ENCODE results near the gene TAF11.
"Not testable (repeated sequence)": the region's sequence is repeated elsewhere in the genome, so short reads cannot be mapped to it uniquely, and the experiment has no call there.

TAF11 gene

GRCh38 chr6:34904990-34905613, 17.3 kb upstream of the TAF11 start:
- no peak for DNase-seq (ENCODE audit: low read depth in 2 of 2)

DNA sequence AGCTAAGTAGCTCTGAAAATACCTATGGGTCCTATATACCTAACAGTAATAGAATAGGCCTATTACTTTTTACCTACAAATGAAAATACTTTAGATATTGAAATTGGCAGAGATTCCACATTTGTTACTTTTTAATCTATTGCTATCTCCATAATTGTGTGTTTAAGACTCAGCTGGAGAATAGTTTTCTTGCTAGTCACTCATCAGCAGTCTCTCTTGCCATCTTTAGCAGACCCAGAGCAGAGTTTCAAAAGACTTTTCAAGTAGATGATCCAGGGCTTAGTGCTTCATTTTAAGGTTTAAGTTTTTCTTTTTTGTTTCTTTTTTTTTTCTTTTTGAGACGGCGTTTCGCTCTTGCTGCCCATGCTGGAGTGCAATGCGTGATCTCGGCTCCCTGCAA, 14.1 kb upstream of the TAF11 start:
- no peak for DNase-seq (ENCODE audit: low read depth in 2 of 2)

- no peak for DNase-seq (ENCODE audit: low read depth in 2 of 2)
Observed at GRCh38 chr6:34900321-34901031, 12.6 kb upstream of the TAF11 start.

DNA sequence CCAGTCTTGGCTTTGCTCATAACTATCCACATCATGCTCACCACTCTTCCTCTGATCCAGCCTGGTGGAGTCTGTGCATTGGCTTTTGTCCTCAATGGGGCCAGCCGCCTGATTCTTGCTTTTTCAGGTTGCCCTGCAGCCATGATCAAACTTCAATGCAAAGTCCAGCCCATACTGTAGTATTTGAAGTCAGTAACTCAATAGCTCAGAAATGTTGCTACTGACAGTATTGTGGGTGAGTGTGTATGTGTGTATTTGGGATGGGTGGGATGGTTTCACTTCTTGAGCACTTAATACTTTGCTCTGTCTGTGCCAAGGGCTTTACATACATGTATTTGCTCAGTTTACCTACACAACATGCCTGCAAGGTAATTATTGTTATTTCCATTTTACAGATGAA, 11.9 kb upstream of the TAF11 start:
- DNase-seq (ENCODE audit: low read depth in 2 of 2) = not testable (repeated sequence)

DNA sequence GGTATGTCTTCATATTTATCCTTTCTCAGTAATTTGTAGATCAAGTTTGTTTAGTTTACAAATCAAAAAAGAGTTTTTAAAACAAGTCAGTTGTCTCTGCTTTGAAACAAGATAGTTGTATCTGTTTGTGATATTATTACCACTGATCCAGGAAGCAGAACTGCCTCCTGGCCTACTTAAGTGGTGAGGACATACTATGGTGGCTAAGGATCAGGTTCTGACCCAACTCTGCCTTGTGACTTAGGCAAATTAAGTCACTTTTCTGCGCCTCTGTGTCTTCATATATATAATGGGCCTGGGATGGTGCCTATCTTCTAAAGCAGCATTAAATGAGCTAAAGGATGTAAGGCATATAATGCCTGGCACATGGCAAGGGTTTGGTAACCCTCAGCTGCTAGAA, 9.9 kb upstream of the TAF11 start:
- no peak for DNase-seq (ENCODE audit: low read depth in 2 of 2)

DNA sequence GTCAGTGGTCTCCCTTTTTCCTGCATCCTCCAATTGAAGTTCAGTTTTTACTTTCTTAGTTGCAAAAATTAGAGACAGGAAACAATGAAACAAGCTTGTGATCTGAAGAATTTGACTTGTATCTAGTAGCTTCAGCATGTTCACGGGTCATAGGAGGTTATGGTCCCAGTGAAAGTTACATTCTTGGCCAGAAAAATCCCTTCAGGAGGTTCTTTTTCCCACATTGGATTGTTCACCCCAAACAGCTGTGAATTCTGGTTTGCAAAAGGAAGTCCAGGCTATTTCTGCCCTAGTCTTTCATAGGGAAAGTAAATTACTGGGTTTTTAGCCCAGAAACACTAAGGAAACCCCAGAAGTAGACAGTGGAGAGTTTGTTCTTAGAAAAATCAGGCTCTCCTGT, 9.3 kb upstream of the TAF11 start:
- no peak for DNase-seq (ENCODE audit: low read depth in 2 of 2)

- no peak for DNase-seq (ENCODE audit: low read depth in 2 of 2)
Observed at GRCh38 chr6:34894693-34895092, 6.9 kb upstream of the TAF11 start.

GRCh38 chr6:34891296-34891695, 3.5 kb upstream of the TAF11 start:
- DNase-seq (ENCODE audit: low read depth in 2 of 2) = no peak

DNA sequence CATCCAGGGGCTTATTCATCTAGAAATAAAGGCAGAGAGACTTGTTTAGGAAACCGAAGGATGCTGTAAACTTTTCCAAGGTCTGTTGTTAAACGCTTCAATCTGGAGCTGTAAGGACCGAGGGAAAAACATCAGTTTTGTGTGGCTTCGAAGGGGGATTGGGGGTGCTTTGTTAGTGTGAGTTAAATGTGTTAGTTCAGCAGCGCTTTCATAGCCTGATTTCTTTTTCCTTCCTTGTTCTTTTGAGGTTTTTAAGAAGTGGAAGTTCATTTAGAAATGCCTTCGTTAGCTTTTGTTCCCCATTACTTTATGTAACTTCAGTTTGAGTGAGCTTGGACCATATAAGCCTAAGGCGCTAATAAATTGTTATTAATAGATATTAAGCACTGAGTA, 2.7 kb upstream of the TAF11 start:
- DNase-seq (ENCODE audit: low read depth in 2 of 2) = no peak

DNA sequence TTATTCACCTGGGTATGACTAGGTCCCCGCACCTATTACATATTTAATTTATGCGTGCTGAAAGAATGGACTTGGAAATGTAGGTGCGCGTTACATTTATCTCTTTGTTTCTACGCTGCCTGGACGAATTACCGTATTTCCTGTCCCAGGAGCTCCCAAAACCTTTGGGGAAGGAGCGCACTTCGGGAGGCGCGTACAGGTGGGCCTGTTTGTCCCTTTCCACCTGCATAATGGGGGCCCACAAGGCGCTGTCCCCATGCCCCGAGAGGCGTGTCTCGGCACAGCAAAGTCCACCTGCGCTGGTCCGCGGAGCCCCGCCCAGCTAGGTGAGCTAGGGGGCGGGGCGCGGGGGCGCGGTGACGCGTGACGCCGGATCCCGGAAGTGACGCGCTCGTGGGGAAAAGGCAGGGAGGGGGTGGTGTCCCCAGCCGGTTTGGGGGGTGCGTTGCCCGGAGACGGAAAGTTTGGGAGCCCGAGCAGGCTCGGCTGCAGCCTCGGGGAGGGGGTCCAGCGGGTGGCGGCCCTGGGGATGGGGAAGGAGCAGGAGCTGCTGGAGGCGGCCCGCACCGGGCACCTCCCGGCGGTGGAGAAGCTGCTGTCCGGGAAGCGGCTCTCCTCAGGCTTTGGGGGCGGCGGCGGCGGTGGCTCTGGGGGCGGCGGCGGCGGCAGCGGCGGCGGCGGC, 1.2 kb upstream of the TAF11 start, which contains the start of gene ANKS1A:
Gene ANKS1A, plus strand, starts transcription at position 382 of the 682 bp plus-strand sequence. Its CDS starts 148 bp downstream, at position 530.
- DNase-seq (ENCODE audit: low read depth in 2 of 2) = peak; percentile 83 to 86

- DNase-seq (ENCODE audit: low read depth in 2 of 2) = no peak
Observed at GRCh38 chr6:34888514-34888856, 643 bp upstream of the TAF11 start.

- not testable (repeated sequence) for DNase-seq (ENCODE audit: low read depth in 2 of 2)
Observed at GRCh38 chr6:34885837-34886236, 2.0 kb downstream of the TAF11 start.

DNA sequence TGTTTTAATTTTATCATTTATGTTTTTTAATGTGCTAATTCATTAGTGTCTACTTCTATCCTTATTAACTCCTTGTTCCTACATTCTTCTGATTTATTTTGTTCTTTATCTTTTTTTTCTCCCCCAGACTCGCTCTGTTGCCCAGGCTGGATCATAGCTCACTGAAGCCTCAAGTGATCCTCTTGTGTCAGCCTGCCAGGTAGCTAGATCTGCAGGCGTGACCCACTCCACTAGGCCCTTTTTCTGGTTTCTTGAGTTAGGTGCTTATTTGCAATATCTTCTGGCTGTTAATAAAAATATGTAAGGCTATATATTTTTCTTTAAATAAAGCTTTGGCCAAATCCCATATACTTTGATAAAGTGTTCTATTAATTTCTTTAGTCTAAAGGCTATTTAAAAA, 2.8 kb downstream of the TAF11 start:
- DNase-seq (ENCODE audit: low read depth in 2 of 2) = no peak

GRCh38 chr6:34884073-34884472, 3.8 kb downstream of the TAF11 start:
- DNase-seq (ENCODE audit: low read depth in 2 of 2) = not testable (repeated sequence)

- DNase-seq (ENCODE audit: low read depth in 2 of 2) = no peak
Observed at GRCh38 chr6:34877869-34878485, 9.9 kb downstream of the TAF11 start.

DNA sequence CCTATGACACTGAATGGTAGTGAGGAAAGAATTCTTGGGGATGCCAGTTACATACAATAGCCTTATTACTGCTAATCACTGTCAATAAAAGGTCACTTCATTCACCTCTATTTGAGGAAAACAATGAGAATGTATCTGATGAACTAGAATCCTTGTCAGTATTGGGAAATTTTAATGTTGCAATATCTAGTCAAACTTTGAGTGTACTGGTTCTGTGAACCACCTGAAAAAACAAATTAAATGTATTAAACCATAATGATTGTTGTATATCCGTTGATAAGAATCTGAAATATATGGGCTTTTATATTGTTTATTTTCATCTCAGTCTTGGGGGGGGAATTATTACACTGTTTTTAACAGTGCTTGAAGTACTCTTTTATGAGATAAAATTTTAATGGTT, 10.6 kb downstream of the TAF11 start:
- no peak for DNase-seq (ENCODE audit: low read depth in 2 of 2)

DNA sequence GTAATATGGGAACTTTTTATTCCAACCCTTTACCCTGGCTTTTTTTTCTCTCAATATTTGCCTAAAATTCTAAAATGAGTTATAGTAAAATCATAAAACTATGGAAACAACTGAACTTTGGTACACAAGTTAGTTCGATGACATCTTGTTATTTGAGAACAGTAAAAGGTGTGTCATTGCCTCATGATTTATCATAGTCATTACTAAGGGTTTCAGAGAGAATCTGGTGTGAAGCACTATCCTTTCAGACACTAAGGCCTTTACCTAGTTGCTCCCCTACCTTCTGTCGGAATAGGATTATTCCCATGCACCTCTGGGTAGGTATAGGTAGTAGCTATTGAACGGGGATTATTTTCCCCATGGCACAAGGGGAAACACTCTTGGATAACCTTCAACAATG, 11.4 kb downstream of the TAF11 start:
- no peak for DNase-seq (ENCODE audit: low read depth in 2 of 2)

GRCh38 chr6:34875292-34876213, 12.3 kb downstream of the TAF11 start:
- DNase-seq (ENCODE audit: low read depth in 2 of 2) = no peak

DNA sequence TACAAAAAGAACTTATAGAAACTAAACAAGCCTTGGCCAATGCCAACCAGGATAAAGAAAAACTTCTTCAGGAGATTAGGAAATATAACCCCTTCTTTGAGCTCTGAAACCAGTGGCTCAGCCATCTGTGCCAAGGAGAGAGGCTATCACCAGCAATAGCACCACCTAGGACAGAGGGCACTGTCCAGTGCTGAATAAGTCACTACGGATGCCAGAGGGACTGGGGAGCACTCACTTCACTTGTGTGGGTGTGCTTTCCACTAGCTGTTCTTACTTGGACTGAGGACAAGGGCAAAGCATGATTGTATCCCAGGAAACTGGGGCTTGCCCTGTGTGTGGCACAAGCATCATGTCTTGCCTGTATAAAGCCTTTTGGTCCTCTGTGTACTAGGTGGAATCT, 15.5 kb downstream of the TAF11 start:
- DNase-seq (ENCODE audit: low read depth in 2 of 2) = no peak

DNA sequence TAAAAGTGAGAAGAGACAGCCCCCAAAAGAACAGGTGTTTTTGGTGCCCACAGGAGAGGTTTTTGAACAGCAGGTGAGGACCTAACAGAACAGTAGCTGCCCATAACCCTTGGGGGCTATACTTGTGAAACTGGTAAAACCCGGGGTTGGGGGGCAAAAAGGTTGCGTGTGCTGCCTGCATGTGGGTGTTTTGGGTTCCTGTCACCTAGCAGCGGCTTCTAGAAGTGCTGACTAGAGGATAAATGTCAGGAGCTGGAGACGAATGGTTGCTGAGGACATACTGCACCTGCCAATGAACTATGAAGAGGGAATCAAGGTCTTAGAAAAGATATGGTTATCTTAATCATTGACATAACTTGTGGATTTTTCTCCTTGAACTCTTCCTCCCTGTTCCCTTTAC, 16.0 kb downstream of the TAF11 start:
- no peak for DNase-seq (ENCODE audit: low read depth in 2 of 2)

- DNase-seq (ENCODE audit: low read depth in 2 of 2) = no peak
Observed at GRCh38 chr6:34867484-34867883, 20.4 kb downstream of the TAF11 start.

GRCh38 chr6:34866509-34866908, 21.3 kb downstream of the TAF11 start:
- no peak for DNase-seq (ENCODE audit: low read depth in 2 of 2)

Measured in stimulated activated CD4-positive, alpha-beta T cell treated with anti-CD3 and anti-CD28 coated beads, Interleukin-12 subunit alpha, Interleukin-12 subunit beta, amount 100 ng/mL, for 24 hours (primary cell).